Stimulated activated CD8-positive, alpha-beta memory T cell treated with anti-CD3 and anti-CD28 coated beads, Interleukin-12 subunit alpha, Interleukin-12 subunit beta, amount 100 ng/mL, for 24 hours (primary cell): ENCODE data around the gene WLS.

Experiments used
- DNase-seq: peaks from one replicate; pipeline ENCODE4 v3.0.0-alpha.2; 2020; ENCODE audit errors: extremely low read depth

Gene WLS

DNA sequence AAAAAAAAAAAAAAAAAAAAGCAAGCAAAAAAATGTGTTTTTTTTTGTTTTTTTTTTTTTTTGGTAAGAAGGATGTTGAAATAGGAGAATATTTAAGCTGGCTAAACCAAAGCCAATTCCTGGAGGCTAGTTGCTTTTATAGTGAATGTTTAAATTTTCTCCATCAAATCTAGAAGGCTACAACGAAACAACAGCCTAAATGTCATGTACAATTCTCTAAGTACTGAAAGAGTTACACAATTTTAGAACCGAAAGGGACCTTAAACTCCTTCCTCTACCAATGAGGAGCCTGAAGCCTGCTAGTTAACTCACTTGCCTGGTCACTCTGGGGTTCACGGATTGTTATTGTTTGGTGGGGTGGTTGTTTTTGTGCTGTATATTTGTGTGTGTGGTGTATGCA, 3.5 kb downstream of the WLS start:
- DNase-seq = no peak

DNA sequence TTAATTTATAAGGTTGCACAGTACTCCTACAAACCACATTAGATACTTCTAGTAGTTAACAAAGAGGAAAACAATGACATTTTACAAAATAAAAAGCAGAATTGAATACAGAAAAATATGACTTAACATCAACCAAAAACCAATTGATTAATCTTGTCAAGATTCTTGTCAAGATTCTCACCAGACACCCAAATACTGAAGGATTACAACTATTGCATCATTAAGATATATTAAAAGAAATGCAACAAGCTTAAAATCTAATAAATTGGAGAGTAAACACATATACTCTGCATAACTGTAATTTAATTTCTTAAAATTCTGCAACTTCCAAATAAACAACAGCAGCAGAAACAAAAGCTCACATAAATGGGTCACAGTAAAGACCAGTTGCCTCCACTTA, 4.7 kb downstream of the WLS start:
- DNase-seq = no peak

DNA sequence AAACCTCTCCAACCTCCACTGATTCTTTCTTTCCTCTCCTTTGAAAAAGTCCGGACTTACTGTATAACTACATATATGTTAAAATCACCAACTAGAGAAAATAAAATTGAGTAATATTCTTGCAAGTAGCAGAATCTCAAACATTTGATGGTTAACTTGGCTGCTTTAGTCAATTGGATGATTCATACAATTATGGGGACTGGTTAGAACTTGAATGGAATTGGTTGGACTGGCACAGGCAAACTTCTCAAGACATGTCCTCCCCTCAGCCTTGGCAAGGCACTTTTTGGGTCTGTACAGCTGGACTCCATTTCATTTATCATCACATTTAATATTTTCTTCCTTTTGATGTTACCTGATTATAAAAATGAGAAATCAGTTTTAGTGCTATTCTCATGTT, 6.5 kb downstream of the WLS start:
- no peak for DNase-seq

GRCh38 chr1:68223687-68224086, 8.6 kb downstream of the WLS start:
- DNase-seq = no peak

DNA sequence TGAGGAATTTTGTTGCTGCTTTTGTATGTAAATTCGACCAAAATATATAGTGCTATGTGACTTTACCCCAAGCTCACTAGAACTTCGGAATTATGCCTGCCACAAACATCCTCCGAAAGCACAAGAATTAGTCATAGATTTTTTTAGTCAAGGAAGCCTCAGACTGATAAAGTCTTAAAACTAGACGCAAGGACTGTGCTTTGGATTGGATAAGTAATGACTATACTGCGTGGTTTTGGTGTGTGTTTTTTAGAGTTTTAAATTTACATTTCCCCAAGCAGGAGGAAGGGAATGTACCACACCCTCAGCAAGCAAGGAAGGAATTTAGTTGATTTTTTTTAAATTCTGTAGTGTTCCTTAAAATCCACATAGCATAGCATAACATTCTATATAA, 10.3 kb downstream of the WLS start:
- DNase-seq = no peak

- DNase-seq = no peak
These were observed 11.0 kb downstream of the WLS start for GRCh38 chr1:68221001-68221979.

- DNase-seq = no peak
These were observed 11.9 kb downstream of the WLS start for GRCh38 chr1:68220420-68220819.

GRCh38 chr1:68218490-68218889, 13.8 kb downstream of the WLS start:
- DNase-seq = no peak

DNA sequence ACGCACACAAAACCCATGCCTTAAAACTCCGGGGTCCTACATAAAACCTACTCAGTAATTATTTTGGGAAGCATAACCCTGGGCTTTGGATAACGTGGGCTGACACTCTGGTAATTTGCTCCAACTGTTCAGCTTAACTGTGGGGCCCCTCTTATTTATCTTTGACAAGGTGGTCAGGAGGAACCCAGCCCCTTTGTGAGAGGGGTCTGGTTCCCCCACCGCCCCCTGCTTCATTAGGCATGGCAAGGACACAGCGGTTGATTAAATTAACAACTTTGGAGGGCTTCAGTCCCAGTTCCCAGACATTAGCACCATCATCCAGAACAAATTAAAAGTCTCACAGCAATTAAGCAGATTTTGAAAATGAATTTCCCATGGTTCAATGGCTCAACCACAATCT, 14.7 kb downstream of the WLS start:
- DNase-seq = no peak

GRCh38 chr1:68217060-68217554, 15.2 kb downstream of the WLS start:
- no peak for DNase-seq

- DNase-seq = no peak
These were observed 16.1 kb downstream of the WLS start for GRCh38 chr1:68216089-68216772.

- DNase-seq = no peak
These were observed 18.5 kb downstream of the WLS start for GRCh38 chr1:68213843-68214242.

DNA sequence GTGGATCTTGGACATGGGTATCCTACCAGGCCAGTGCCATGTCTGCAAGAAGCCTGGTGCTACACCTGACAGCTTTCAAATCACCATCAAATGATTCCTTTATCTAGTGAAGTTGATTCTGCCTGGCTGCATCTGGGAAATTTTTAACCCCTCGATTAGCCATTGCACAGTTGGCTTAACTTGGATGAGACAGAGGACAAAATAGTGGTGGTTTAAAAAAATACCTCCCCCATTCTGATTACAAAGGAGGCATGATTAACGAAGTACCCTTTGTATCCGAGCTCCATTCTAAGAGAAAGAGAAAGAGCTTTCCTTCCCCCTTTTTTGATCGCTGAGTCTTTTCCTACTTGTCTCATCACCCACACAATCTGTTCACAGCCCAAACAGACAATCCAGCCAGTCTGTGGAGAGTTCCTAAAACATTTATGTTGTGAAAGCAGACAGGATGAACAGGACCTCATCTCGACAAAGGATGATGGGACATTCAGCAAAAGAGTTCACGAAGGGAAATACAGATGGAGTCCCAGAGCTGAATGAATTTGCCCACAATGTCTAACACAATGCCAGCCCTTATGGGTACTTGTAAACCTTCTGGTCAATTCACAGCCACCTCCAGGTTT, 20.5 kb downstream of the WLS start:
- no peak for DNase-seq

DNA sequence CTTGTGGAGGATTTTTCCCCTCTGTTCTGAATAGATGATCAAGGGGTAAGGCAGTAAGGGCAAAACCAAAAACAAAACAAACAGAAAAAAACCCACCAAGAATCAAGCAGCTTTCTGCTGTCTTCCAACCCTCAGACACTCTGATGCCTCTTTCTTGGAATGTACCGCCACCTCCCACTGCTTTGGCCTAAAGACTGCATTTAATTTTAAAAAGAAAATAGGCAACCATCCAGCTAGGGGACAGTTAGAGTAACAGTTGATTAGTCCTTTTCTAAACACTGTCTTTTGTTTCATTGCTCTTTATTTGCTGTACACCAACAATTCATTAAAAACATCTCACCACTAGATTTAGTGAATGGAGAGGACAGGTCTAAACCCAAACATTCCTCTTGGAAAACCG, 21.5 kb downstream of the WLS start:
- no peak for DNase-seq

GRCh38 chr1:68210027-68210426, 22.3 kb downstream of the WLS start:
- no peak for DNase-seq

DNA sequence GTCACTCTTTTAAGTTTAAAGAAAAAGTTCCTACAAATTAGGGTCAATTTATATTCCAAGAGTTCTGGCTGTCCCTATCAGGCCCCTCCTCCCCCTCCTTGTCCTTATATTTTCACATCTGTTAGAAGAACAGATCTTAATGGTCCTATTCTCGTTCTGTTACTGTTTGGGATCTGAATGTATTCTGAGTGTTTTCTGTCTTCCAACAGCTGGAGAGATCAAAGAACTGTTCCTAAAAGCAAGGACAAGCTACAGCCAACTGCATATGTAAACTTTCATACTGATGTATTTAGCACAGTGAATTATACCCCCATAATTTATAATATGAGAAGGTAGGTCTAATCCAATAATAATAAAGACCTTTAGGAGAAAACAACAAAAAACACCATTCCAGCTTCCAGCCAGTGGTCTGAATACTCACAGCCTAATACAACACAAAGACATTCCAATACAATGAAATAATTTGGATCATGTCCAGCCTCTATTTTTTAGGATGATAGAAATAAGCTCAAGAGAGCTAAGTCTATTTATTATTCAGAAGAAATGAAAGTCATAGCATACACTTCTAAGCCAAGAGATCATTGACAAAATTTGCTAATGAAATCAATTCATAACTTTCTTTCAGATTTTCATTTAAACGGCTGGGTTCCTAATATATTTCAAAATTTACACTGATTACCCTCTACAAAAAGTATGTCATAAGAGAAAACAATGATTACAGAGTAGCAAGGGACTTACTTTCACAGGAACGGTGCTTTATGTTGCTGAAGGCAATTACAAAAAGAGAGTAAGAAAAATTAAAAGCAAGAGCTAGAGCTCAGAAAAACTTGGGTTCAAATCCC, 25.3 kb downstream of the WLS start:
- DNase-seq = no peak

GRCh38 chr1:68205794-68206358, 26.4 kb downstream of the WLS start:
- no peak for DNase-seq

- no peak for DNase-seq
These were observed 27.2 kb downstream of the WLS start for GRCh38 chr1:68204977-68205630.

DNA sequence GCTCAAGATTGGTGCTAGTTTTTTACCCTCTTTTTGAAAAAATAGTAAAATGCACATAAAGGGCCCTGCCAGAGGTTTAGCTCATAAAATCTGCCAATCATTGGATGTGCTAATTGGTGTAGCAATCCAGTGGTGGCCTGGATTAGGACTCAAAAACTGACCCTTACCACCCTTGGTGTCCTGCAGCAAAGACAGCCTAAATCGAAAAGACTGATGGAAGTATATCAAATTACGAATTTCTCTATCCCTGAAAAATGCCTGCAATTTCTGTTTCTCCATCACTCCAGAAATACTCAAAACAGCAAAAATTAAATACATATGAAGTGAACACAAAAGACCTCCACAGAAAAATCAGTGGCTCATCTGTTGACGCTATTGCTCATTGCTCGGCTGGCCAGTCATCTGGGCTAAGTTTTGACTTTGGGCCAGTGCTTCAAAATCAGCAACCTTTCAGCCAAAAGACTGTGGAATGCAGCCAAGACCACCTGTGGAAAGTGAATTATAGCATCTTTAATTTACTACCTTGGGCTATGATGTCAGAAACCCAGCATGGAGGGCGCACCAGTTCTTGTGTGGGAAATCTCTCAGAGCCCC, 30.0 kb downstream of the WLS start:
- no peak for DNase-seq

DNA sequence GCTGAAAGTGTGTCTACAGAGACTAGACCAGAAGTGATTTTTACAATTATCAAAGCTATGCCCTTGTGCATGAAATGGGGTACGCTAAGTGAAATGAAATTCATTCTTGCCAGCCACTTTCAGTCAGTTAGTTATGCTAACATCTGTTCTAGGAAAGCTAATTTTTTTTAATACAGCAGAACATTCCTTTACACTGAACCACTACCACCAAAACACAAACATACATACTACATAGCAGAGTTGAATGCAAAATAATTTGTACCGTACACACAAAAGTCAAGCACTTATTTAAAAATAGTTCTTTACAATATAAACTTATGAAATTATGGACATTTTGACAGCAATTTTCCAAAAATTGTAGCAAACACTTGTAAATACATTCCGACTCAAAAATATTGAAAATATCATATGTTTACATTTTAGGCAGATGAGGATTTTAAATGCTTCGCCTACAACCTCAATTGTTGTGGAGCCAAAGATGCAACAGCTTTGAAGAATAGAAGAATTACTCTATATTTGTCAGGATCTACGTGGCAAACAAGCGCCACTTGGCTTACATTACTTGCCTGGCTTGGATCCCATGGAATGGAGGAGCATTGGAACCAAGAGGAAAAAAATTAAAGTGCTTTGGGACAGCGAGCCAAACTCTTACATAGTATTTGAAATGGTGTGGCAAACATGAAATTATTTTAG, 30.6 kb downstream of the WLS start:
- no peak for DNase-seq
